Heart left ventricle (tissue), 13 donors: ENCODE results near the gene TPPP2.

Source experiments
- POLR2A ChIP-seq, 2 donors: fragments of 450-650 bp; IDR thresholded peaks; one replicate each; pipeline ENCODE4 v1.6.1; 2017; ENCODE audit warnings: antibody characterized with exemption in 2 of 2, mild to moderate bottlenecking in 2 of 2, moderate library complexity in 2 of 2
- TF ChIP-seq, protein P1 (sequence below), 12 donors: fragments of 200-600 bp; sonication (generic) in 4 of 12; IDR thresholded peaks; one replicate each; pipeline versions ENCODE4 v1.5.0 to v1.8.0; 2018 to 2022; ENCODE audit warnings: antibody characterized with exemption in 12 of 12, mild to moderate bottlenecking in 5 of 12
- donor health status: ischemic (EF 13 %, LVEDD 7.1; RV severe dilation, severe dysfunction).
- donor health status: DM: no; HTN: yes; CAD: no.
- donor health status: DM: no; HTN: no; CAD: no.
- donor health status: ischemic (EF 25% LVEDD 6.9; RV normal size, moderate dysfunction).
- donor health status: ischemic (EF 25% LVEDD 5.7; RV mildly dilated, moderate dysfunction).
- donor health status: ischemic (EF 35%, LVEDD 5.7; RV mildly dilated, moderate dysfunction).
- donor health status: nonischemic (EF 11% LVEDD 7.7; RV severe dilation, severe dysfunction).
- donor health status: DM: yes; HTN: yes; CAD: no.
- donor health status: PGD.
- donor health status: ischemic (EF 29% LVEDD 5.4; RV normal size, mild dysfunction).
- donor health status: nonischemic (EF 23%, LVEDD 6.1; RV moderate dilation, normal function).

- TF ChIP-seq, protein P1, sequence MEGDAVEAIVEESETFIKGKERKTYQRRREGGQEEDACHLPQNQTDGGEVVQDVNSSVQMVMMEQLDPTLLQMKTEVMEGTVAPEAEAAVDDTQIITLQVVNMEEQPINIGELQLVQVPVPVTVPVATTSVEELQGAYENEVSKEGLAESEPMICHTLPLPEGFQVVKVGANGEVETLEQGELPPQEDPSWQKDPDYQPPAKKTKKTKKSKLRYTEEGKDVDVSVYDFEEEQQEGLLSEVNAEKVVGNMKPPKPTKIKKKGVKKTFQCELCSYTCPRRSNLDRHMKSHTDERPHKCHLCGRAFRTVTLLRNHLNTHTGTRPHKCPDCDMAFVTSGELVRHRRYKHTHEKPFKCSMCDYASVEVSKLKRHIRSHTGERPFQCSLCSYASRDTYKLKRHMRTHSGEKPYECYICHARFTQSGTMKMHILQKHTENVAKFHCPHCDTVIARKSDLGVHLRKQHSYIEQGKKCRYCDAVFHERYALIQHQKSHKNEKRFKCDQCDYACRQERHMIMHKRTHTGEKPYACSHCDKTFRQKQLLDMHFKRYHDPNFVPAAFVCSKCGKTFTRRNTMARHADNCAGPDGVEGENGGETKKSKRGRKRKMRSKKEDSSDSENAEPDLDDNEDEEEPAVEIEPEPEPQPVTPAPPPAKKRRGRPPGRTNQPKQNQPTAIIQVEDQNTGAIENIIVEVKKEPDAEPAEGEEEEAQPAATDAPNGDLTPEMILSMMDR (IDR thresholded peaks at IDR 0.05): no peak
- no peak for TF ChIP-seq POLR2A (IDR thresholded peaks at IDR 0.05)
Observed at GRCh38 chr14:21059842-21060613, 30.0 kb downstream of the TPPP2 start.
